Measurements from ENCODE around the gene TRA2B. TPM values are rescaled to one million over a fixed set of nuclear protein-coding genes. Genes with fewer than 3 reads are reported as not detected.

Gene TRA2B
- total RNA-seq, 1 experiment from 2014 or later, result 172 TPM

DNA sequence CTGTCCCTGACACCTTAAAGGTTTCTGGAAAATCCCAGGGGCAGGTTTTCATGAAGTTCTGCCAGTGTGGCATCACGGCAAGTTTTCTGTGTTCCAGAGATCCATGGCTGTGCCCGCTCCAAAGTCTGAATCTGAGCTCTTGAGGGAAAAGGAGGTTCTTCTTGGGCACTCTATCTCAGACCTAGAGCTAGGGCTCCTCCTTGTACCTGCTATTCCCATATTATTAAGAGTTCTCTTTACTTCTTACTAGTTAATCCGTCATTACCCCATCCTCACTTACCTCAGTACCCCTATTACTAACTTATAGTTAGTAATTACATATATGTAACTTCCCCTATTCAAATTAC lies 5.9 kb upstream of the TRA2B start:
- no peaks in the 10 kb centered on the region for H3K27me3 ChIP-seq (ENCODE audit: insufficient read depth, low read length)
- no peak overlapping the region for H3K9ac ChIP-seq (ENCODE audit: low read length)
- RAD21 ChIA-PET (ENCODE audit: low non-redundant PET in 1 of 2, low total read pairs in 2 of 2, uncharacterized antibody in 2 of 2, unreplicated experiment in 2 of 2), result interaction anchor here in 1 of 2 experiments (1.3 to 1.5 kb wide), 2 partner anchors 283 to 298 kb away, joined by 5 read pairs; no protein-coding TSS in a partner anchor
- no peak overlapping the region for H3K4me3 ChIP-seq (replicated peaks in 1 of 2; ENCODE audit: low read depth in 1 of 2, low read length in 2 of 2)
- TF ChIP-seq TCF7L2 (IDR thresholded peaks at IDR 0.05; ENCODE audit: borderline replicate concordance, extremely low read depth, insufficient read depth, insufficient read length), result no peak
- TF ChIP-seq, protein P1, sequence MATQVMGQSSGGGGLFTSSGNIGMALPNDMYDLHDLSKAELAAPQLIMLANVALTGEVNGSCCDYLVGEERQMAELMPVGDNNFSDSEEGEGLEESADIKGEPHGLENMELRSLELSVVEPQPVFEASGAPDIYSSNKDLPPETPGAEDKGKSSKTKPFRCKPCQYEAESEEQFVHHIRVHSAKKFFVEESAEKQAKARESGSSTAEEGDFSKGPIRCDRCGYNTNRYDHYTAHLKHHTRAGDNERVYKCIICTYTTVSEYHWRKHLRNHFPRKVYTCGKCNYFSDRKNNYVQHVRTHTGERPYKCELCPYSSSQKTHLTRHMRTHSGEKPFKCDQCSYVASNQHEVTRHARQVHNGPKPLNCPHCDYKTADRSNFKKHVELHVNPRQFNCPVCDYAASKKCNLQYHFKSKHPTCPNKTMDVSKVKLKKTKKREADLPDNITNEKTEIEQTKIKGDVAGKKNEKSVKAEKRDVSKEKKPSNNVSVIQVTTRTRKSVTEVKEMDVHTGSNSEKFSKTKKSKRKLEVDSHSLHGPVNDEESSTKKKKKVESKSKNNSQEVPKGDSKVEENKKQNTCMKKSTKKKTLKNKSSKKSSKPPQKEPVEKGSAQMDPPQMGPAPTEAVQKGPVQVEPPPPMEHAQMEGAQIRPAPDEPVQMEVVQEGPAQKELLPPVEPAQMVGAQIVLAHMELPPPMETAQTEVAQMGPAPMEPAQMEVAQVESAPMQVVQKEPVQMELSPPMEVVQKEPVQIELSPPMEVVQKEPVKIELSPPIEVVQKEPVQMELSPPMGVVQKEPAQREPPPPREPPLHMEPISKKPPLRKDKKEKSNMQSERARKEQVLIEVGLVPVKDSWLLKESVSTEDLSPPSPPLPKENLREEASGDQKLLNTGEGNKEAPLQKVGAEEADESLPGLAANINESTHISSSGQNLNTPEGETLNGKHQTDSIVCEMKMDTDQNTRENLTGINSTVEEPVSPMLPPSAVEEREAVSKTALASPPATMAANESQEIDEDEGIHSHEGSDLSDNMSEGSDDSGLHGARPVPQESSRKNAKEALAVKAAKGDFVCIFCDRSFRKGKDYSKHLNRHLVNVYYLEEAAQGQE (IDR thresholded peaks at IDR 0.05; ENCODE audit: low read depth), result no peak
- TF ChIP-seq EZH2 (IDR thresholded peaks at IDR 0.05), result no peak
- TF ChIP-seq, protein P2, sequence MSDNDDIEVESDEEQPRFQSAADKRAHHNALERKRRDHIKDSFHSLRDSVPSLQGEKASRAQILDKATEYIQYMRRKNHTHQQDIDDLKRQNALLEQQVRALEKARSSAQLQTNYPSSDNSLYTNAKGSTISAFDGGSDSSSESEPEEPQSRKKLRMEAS (IDR thresholded peaks at IDR 0.05), result no peak
- TF ChIP-seq POLR2AphosphoS5 (IDR thresholded peaks at IDR 0.05; ENCODE audit: low read depth, low read length), result no peak
- no peak for TF ChIP-seq ZFX (IDR thresholded peaks at IDR 0.05)
- no peak for TF ChIP-seq CBX3 (IDR thresholded peaks at IDR 0.05; ENCODE audit: low read depth)
- TF ChIP-seq, protein P3, sequence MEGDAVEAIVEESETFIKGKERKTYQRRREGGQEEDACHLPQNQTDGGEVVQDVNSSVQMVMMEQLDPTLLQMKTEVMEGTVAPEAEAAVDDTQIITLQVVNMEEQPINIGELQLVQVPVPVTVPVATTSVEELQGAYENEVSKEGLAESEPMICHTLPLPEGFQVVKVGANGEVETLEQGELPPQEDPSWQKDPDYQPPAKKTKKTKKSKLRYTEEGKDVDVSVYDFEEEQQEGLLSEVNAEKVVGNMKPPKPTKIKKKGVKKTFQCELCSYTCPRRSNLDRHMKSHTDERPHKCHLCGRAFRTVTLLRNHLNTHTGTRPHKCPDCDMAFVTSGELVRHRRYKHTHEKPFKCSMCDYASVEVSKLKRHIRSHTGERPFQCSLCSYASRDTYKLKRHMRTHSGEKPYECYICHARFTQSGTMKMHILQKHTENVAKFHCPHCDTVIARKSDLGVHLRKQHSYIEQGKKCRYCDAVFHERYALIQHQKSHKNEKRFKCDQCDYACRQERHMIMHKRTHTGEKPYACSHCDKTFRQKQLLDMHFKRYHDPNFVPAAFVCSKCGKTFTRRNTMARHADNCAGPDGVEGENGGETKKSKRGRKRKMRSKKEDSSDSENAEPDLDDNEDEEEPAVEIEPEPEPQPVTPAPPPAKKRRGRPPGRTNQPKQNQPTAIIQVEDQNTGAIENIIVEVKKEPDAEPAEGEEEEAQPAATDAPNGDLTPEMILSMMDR (IDR thresholded peaks at IDR 0.05 in 2 of 3, conservative IDR thresholded peaks at IDR 0.05 in 1 of 3; ENCODE audit: borderline replicate concordance in 1 of 3, insufficient read depth in 1 of 3, low read depth in 2 of 3, low read length in 2 of 3), result no peak
- TF ChIP-seq POLR2A (IDR thresholded peaks at IDR 0.05; ENCODE audit: borderline replicate concordance, extremely low read depth, insufficient read depth, insufficient read length), result no peak
- no peak for TF ChIP-seq SP1 (IDR thresholded peaks at IDR 0.05; ENCODE audit: low read depth)
- no peak for TF ChIP-seq SRF (IDR thresholded peaks at IDR 0.05; ENCODE audit: low read depth)
- no peak for TF ChIP-seq FOSL1 (IDR thresholded peaks at IDR 0.05; ENCODE audit: low read depth)
- no peak for TF ChIP-seq EZH2phosphoT487 (IDR thresholded peaks at IDR 0.05; ENCODE audit: borderline replicate concordance)
- TF ChIP-seq RAD21 (IDR thresholded peaks at IDR 0.05; ENCODE audit: low read depth), result no peak
- no peak for TF ChIP-seq JUND (IDR thresholded peaks at IDR 0.05)
- TF ChIP-seq CEBPB (IDR thresholded peaks at IDR 0.05; ENCODE audit: low read depth), result no peak
- H3K9me2 ChIP-seq (ENCODE audit: insufficient read depth), result no peaks in the 10 kb centered on the region
- DNase-seq (ENCODE audit: low read depth, low spot score) (no peak), ATAC-seq (peak; percentile 64)
- H4K20me1 ChIP-seq (ENCODE audit: insufficient read depth), result no peaks in the 10 kb centered on the region
- peak overlapping the region; percentile 64 for H3K4me2 ChIP-seq (ENCODE audit: low read length)
- H3K4me1 ChIP-seq (ENCODE audit: control insufficient read depth in 1 of 2, insufficient read depth in 2 of 2, low read length in 2 of 2), result peaks cover 0 to 20% of the 10 kb centered on the region in 2 experiments; a peak in 3 of 4 replicates
- H3K9me3 ChIP-seq (ENCODE audit: control insufficient read depth in 1 of 2, insufficient read depth in 1 of 2, low read depth in 1 of 2, low read length in 2 of 2), result no peaks in the 10 kb centered on the region
- POLR2A ChIA-PET, result interaction anchor here (0.6 to 2.2 kb wide), 5 partner anchors 8 to 494 kb away, joined by 3 to 9 read pairs (median 3); no protein-coding TSS in a partner anchor
- no peaks in the 10 kb centered on the region for H3K79me2 ChIP-seq (ENCODE audit: insufficient read depth, low read length)
- no peaks in the 10 kb centered on the region for H3K36me3 ChIP-seq (ENCODE audit: control insufficient read depth in 1 of 2, insufficient read depth in 2 of 2, low read length in 2 of 2)
- intact Hi-C loops (cut with micrococcal nuclease), result no loop called here
- CTCF ChIA-PET, result interaction anchor here (0.6 to 2.5 kb wide), 40 partner anchors 11 to 1761 kb away, joined by 3 to 65 read pairs (median 4); partner anchors contain the start of gene DNAJB11
- H2AFZ ChIP-seq (ENCODE audit: low read depth, low read length, poor library complexity, severe bottlenecking), result peak overlapping the region; percentile 88
- no peak overlapping the region for H3K27ac ChIP-seq (ENCODE audit: low read depth, low read length)
- no TSS peak for BruUV-seq (replicated peaks)

Measured in HCT116 (cell line).